HK-2 (cell line): ENCODE data around the gene BRF1.

ENCODE experiments used
- DNase-seq: peaks from one replicate; pipeline ENCODE4 v3.0.0-alpha.2; 2018; ENCODE audit not compliant: unreplicated experiment

The BRF1 gene

DNA sequence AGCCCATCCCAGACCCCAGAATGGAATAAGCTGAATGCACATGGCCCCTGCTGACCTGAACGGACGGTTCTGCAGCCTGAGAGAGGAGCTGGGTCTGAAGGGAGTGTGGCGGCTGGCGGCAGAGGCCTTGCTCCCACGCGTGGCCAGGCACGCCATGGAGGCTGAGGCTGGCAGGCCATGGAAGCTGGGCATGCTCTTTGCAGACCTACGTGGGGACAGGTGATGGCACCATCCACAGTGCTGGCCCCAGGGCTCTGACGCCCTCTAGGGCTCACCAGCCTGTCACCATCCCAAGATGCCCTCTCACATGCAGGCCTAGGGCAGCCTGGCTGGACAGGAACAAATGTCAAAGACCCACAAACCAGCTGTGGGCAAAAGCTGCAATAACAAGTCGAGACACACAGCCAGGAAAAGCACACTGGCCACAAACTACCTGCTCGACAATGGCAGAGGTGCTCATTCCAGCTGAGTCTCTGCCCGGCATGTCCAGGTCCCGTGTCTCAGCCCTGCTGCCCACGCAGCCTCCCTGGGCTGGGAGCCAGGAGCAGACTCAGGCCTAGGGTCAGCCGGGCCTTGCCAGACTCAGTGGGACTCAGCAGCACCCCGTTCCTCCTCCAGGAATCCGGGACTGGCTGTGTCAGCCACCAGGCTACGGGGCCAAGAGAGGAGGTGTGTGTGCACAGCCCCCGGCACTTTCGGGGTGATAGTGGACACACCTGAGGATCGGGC lies 32.8 kb downstream of the BRF1 start:
- no peak for DNase-seq

DNA sequence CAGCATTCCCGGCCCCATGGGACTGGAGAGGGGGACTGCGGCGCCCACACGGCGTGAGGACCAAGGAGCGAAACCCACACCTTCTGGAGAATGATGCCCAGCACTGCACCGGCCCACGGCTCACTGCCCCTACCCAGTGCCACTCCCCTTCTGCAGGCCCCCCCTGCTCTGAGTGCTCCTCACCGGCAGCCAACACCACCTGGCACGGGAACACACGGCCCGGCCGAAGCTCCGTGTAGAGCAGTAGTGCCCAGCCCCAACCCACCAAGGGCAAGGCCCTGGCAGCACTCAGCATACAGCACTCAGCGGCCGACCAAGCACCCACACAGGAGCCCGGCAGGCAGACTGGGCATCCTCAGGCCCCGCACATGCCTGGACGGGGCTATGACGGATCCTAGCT lies 39.0 kb downstream of the BRF1 start:
- no peak for DNase-seq

- DNase-seq = no peak
Observed at GRCh38 chr14:105260959-105261358, 39.8 kb downstream of the BRF1 start.

DNA sequence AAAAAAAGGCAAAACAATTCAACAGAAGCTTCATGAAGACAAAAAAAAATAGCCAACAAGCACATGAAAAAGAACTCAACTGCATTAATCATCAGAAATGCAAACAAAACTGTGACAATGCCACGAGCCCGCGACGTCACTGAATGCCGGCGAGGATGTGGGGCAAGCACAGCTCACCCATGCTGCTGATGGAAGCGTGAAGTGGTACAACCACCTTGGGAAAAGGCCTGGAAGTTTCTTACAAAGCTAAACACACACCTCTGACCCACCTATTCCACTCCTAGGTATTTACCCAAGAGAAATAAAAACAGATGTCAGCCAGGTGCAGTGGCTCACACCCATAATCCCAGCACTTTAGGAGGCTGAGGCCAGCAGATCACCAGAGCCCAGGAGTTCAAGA lies 42.0 kb downstream of the BRF1 start:
- DNase-seq = no peak

GRCh38 chr14:105257464-105257863 lies 43.3 kb downstream of the BRF1 start:
- no peak for DNase-seq

- DNase-seq = no peak
Observed at GRCh38 chr14:105256292-105256960, 44.4 kb downstream of the BRF1 start.

DNA sequence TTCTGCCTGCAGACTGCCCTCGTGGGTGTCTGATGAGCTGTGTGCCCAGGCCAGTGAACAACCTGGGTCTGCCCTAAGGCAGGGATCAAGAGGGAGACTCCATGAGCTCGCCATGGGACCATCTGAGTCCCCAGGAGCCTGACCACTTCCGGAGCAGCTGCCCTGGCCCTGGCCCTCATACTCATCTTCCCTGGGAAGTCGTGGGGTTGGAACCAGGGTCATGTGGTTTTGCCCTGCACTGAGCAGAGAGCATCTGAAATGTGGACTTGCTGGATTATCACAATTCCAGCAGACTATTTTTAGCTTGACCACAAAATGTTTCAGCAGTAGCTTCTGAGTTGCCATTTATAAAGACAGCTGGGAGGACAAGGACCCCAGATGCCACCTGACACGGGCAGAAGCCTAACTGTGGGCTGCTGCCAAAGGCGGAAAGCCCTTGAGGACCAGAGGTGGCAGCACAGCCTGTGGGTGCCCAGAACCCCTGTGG lies 45.7 kb downstream of the BRF1 start:
- peak; percentile 39 for DNase-seq

GRCh38 chr14:105253329-105253682 lies 47.5 kb downstream of the BRF1 start:
- no peak for DNase-seq

DNA sequence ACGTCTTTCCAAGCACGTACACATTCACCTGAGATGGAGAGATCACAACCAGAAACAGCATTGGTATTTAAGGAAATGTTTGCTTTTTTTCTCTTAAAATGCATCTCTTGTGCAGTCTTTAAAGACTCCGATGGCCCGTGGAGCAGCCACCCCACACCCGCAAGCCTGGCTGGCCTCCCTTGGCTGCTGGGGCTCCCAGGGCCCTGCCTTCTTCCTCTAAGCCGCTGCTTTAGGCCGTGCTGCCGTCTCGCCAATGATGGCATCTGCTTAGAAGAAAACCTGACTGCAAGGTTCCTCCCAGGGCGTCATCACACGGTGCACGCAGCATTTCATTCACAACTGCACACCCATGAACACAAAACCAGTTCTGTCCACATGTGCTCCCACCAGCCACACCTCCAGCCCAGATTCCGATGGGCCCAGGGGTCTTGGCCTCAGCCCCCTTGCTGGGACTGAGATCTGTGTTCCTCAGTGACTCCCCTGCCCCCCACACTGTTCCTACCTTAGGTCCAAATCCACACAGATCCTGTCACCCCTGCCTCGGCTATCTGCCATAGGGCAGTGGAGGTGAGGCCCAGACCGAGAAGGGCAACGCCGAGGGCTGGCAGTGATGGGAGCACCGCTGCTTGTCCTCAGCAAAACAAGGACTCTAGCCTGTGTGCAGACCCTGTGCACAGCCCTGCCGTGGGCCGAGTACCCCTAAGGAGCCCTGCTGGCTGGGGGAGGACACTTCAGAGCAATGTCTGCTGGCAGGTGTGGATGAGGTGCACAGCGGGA lies 48.1 kb downstream of the BRF1 start:
- no peak for DNase-seq

DNA sequence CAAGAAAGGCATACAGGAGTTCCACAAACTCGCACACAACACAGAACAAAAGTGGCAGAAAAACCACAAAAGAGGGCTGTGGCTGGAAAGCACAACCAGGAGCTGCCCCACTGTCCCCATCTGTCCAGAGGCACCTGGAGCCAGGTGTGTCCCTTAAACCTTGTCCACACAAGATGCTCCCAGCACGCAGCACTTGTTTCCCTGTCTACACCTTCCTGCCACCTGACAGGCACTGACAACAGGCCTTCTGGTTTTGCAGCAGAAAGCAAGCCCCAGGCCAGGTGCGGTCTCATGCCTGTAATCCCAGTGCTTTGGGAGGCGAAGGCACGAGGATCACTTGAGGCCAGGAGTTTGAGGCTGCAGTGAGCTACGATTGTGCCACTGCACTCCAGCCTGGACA lies 48.9 kb downstream of the BRF1 start:
- no peak for DNase-seq

GRCh38 chr14:105250986-105251385 lies 49.8 kb downstream of the BRF1 start:
- no peak for DNase-seq

DNA sequence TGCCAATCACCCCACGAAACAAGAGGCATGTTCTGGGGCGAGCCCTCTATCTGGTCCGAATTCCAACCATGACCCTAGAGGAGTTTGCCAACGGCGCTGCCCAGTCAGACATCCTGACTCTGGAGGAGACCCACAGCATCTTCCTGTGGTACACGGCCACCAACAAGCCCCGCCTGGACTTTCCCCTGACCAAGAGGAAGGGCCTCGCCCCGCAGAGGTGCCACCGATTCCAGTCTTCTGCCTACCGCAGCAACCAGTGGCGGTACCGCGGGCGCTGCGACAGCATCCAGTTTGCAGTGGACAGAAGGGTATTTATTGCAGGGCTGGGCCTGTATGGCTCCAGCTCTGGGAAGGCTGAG lies 50.8 kb downstream of the BRF1 start:
- no peak for DNase-seq

GRCh38 chr14:105249182-105250007 lies 51.4 kb downstream of the BRF1 start:
- DNase-seq = no peak

- DNase-seq = peak; percentile 81
Observed at GRCh38 chr14:105248368-105249181, 52.2 kb downstream of the BRF1 start, which contains the start of gene BTBD6. TSS of gene BTBD6 (plus strand) at chr14:105248533. CDS start at chr14:105248712, 179 bp downstream.

- no peak for DNase-seq
Observed at GRCh38 chr14:105247715-105248367, 53.0 kb downstream of the BRF1 start.

DNA sequence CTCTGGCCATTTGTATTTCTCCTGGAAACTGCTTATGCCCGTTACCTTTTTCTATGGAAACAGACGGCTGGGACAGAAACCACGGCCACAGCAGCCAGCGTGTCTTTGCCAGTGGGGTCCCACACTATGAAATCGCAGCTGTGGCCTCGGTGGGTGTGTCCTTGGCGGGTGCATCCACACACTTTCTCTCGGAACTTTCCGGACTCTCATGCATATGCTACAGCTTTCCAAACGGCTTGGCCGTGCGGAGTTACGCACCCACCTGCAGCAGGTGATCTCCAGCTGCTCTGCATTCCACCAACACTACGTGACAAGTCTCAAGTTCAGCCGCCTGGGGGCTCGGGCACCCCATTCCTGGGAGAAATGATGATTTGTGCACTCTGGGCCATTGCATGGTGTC lies 53.8 kb downstream of the BRF1 start:
- no peak for DNase-seq

DNA sequence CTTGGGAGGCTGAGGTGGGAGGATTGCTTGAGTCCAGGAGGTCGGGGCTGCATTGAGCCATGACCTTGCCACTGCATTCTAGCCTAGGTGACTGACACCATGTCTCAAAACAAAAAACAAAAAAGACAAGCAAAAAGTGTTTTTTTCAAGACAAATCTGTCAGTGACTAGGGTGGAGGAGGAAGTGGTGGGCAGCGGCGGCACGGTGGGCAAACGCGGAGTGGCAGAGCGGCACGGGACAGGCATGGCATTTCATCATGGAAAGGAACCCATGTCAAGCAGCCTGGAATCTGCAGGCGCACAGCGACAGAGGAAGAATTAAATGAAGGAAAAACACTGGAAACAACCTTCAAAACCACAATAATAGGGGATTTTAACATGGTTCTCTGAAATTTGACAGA lies 56.5 kb downstream of the BRF1 start:
- DNase-seq = no peak

- no peak for DNase-seq
Observed at GRCh38 chr14:105241641-105242040, 59.2 kb downstream of the BRF1 start.

DNA sequence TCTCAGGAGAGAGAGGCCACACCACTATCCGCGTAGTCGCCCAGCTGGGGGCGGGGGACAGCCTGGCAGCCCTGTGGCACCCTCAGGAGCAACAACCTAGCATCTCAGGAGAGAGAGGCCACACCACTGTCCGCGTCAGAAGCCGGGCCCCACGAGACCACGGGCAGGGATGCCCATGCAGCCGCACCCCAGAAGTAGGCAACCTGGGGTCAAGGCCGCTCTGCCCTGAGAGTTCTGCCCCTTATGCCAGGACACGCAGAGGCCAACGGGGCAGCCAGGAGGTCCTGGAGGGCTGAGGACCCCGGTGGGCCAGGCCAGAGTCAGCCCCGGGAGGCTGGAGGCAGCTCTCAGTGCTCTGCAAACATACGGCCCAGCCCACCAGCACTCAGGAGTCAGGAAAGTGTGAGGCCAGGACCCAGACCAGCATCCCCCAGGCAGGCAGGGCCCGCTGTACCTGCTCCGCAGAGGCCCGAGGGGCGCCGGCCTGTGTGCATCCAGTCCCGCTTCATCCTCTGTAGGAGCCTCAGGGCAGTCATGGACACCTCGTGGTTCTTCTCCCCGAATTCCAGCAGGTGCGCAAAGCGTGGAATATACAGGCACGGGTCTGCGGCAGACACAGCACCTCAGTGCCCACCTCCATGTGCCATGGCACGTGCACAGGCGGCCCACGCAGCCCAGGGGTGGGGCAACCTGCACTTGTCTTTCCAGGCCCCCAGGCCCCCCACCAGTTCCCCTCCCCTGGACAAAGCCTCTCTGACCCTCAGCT lies 59.8 kb downstream of the BRF1 start:
- DNase-seq = no peak
